HepG2 (cell line): ENCODE results near the gene PRM2. TPM values are rescaled to one million over a fixed set of nuclear protein-coding genes. Genes with fewer than 3 reads are reported as not detected.
A peak's percentile ranks its signal among the peaks of the same experiment; 100 is the strongest.

ENCODE experiments used
- FOXP1 ChIP-seq, 2 experiments: fragments of 450-650 bp in 1 of 2; IDR thresholded peaks; 2 replicates each; pipeline ENCODE4 v1.6.1; 2017 to 2018; ENCODE audit warnings: antibody characterized with exemption in 1 of 2
- GLI4 ChIP-seq: sonication (generic); formaldehyde crosslinking; IDR thresholded peaks from 2 replicates; pipeline ENCODE4 v1.5.1; 2020; ENCODE audit warnings: missing genetic modification reagents, mild to moderate bottlenecking, moderate library complexity, borderline replicate concordance
- ISL2 ChIP-seq: sonication (generic); formaldehyde crosslinking; IDR thresholded peaks from 2 replicates; pipeline ENCODE4 v1.5.0; 2020; ENCODE audit warnings: missing genetic modification reagents
- KDM1A ChIP-seq: IDR thresholded peaks from 2 replicates; pipeline ENCODE4 v1.6.1; 2016; ENCODE audit warnings: missing compliant biosample characterization
- NR2F1 ChIP-seq, 2 experiments: fragments of 450-650 bp in 1 of 2; formaldehyde crosslinking in 1 of 2; IDR thresholded peaks; 2 replicates each; pipeline versions ENCODE4 v1.5.0 to v1.6.1; 2016 to 2020; ENCODE audit warnings: mild to moderate bottlenecking in 1 of 2, missing compliant biosample characterization in 1 of 2, missing genetic modification reagents in 1 of 2, moderate library complexity in 1 of 2
- PAXIP1 ChIP-seq: sonication (generic); formaldehyde crosslinking; conservative IDR thresholded peaks from 2 replicates; pipeline ENCODE4 v1.4.0; 2020; ENCODE audit warnings: mild to moderate bottlenecking, missing genetic modification reagents, moderate library complexity
- SNAI1 ChIP-seq: sonication (generic); formaldehyde crosslinking; IDR thresholded peaks from 2 replicates; pipeline ENCODE4 v1.5.0; 2020; ENCODE audit warnings: mild to moderate bottlenecking, missing genetic modification reagents, borderline replicate concordance
- TGIF2 ChIP-seq: IDR thresholded peaks from 2 replicates; pipeline ENCODE4 v1.6.1; 2016; ENCODE audit warnings: control low read depth, missing compliant biosample characterization
- ZBTB1 ChIP-seq: sonication (generic); formaldehyde crosslinking; IDR thresholded peaks from 2 replicates; pipeline ENCODE4 v1.4.0; 2020; ENCODE audit warnings: missing genetic modification reagents, borderline replicate concordance
- ZFAT ChIP-seq: sonication (generic); formaldehyde crosslinking; conservative IDR thresholded peaks from 2 replicates; pipeline ENCODE4 v1.8.1; 2023; ENCODE audit warnings: missing genetic modification reagents, inconsistent platforms
- ZNF292 ChIP-seq: sonication (generic); formaldehyde crosslinking; IDR thresholded peaks from 2 replicates; pipeline ENCODE4 v1.8.1; 2022; ENCODE audit warnings: mild to moderate bottlenecking, low read depth, missing genetic modification reagents, borderline replicate concordance
- ZNF382 ChIP-seq: sonication (generic); formaldehyde crosslinking; IDR thresholded peaks from 2 replicates; pipeline ENCODE4 v1.5.0; 2020; ENCODE audit warnings: missing genetic modification reagents, mild to moderate bottlenecking, borderline replicate concordance
- ZNF713 ChIP-seq: sonication (generic); formaldehyde crosslinking; IDR thresholded peaks from 2 replicates; pipeline ENCODE4 v1.4.0; 2020; ENCODE audit warnings: mild to moderate bottlenecking, missing genetic modification reagents
- ZNF724P ChIP-seq: sonication (generic); formaldehyde crosslinking; IDR thresholded peaks from 2 replicates; pipeline ENCODE4 v1.8.0; 2022; ENCODE audit warnings: missing genetic modification reagents, borderline replicate concordance
- ZSCAN31 ChIP-seq: sonication (generic); formaldehyde crosslinking; IDR thresholded peaks from 2 replicates; pipeline ENCODE4 v1.5.0; 2020; ENCODE audit warnings: low read depth, mild to moderate bottlenecking, missing genetic modification reagents
- polyA plus RNA-seq, 8 experiments: library from polyadenylated mRNA; depleted of rRNA in 3 of 8; stranded (reverse) in 7 of 8; unstranded in 1 of 8; fragments of >200 nt; fragmentation: Illumina TruSeq in 4 of 8; extraction: Trizol in 4 of 8; gene quantifications; 2 replicates each; pipeline versions ENCODE4 v1.2.1 to v1.2.3, GENCODE V29; 2011 to 2016; ENCODE audit warnings: low read depth in 4 of 8, missing spikeins in 1 of 8, mixed read lengths in 1 of 8; ENCODE audit not compliant: insufficient read depth in 1 of 8
- total RNA-seq, 5 experiments: library from RNA; depleted of rRNA; stranded (reverse); fragments of >200 nt; fragmentation: Illumina TruSeq; extraction: Trizol; gene quantifications; 2 replicates each; pipeline ENCODE4 v1.2.3, GENCODE V29; 2016; ENCODE audit warnings: low read depth in 1 of 5
- TF ChIP-seq, protein P1 (sequence below): sonication (generic); formaldehyde crosslinking; IDR thresholded peaks from 2 replicates; pipeline ENCODE4 v1.5.1; 2020; ENCODE audit warnings: mild to moderate bottlenecking, missing genetic modification reagents, moderate library complexity
- TF ChIP-seq, protein P2 (sequence below): sonication (generic); formaldehyde crosslinking; conservative IDR thresholded peaks from 2 replicates; pipeline ENCODE4 v1.8.0; 2022; ENCODE audit warnings: mild to moderate bottlenecking, moderate library complexity, missing genetic modification reagents
- TF ChIP-seq, protein P3 (sequence below): sonication (generic); formaldehyde crosslinking; IDR thresholded peaks from 2 replicates; pipeline ENCODE4 v1.5.0; 2020; ENCODE audit warnings: missing genetic modification reagents

PRM2 gene
- total and polyA plus RNA-seq, 2 of the 13 experiments (the other 11 are each of a cell fraction or from before 2014, with no cell fraction given), result 0.54 TPM; not detected in 1

GRCh38 chr16:11298143-11298900 is 22.0 kb upstream of the PRM2 start (continued):
- TF ChIP-seq PAXIP1 (CRISPR knock-in tag) (no peak; the same call in 1 of the 2 replicates), ZBTB1 (CRISPR knock-in tag) (no peak), ISL2 (CRISPR knock-in tag) (no peak), ZNF382 (CRISPR knock-in tag) (no peak), ZNF292 (CRISPR knock-in tag) (no peak), NR2F1 (CRISPR knock-in tag; IDR thresholded peaks at IDR 0.05) (peak in 1 of 2 experiments; percentile 35; a peak in 1 of 4 replicates), ZFAT (no peak), FOXP1 (IDR thresholded peaks at IDR 0.05) (no peak), FOXP1 (CRISPR knock-in tag; IDR thresholded peaks at IDR 0.05) (peak; percentile 77), ZNF713 (CRISPR knock-in tag) (no peak), KDM1A (CRISPR knock-in tag) (0 out of 2 replicates have a peak, but pooled peaks have one; percentile 48), GLI4 (CRISPR knock-in tag) (peak; percentile 19; the same call in 1 of the 2 replicates), SNAI1 (CRISPR knock-in tag) (0 out of 2 replicates have a peak, but pooled peaks have one; percentile 60), TGIF2 (CRISPR knock-in tag) (no peak), ZSCAN31 (CRISPR knock-in tag) (peak; percentile 37; the same call in 1 of the 2 replicates), ZNF724P (CRISPR knock-in tag) (peak; percentile 38; the same call in 1 of the 2 replicates)
- TF ChIP-seq, protein P1, sequence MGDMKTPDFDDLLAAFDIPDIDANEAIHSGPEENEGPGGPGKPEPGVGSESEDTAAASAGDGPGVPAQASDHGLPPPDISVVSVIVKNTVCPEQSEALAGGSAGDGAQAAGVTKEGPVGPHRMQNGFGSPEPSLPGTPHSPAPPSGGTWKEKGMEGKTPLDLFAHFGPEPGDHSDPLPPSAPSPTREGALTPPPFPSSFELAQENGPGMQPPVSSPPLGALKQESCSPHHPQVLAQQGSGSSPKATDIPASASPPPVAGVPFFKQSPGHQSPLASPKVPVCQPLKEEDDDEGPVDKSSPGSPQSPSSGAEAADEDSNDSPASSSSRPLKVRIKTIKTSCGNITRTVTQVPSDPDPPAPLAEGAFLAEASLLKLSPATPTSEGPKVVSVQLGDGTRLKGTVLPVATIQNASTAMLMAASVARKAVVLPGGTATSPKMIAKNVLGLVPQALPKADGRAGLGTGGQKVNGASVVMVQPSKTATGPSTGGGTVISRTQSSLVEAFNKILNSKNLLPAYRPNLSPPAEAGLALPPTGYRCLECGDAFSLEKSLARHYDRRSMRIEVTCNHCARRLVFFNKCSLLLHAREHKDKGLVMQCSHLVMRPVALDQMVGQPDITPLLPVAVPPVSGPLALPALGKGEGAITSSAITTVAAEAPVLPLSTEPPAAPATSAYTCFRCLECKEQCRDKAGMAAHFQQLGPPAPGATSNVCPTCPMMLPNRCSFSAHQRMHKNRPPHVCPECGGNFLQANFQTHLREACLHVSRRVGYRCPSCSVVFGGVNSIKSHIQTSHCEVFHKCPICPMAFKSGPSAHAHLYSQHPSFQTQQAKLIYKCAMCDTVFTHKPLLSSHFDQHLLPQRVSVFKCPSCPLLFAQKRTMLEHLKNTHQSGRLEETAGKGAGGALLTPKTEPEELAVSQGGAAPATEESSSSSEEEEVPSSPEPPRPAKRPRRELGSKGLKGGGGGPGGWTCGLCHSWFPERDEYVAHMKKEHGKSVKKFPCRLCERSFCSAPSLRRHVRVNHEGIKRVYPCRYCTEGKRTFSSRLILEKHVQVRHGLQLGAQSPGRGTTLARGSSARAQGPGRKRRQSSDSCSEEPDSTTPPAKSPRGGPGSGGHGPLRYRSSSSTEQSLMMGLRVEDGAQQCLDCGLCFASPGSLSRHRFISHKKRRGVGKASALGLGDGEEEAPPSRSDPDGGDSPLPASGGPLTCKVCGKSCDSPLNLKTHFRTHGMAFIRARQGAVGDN (CRISPR knock-in tag), result no peak
- TF ChIP-seq, protein P2, sequence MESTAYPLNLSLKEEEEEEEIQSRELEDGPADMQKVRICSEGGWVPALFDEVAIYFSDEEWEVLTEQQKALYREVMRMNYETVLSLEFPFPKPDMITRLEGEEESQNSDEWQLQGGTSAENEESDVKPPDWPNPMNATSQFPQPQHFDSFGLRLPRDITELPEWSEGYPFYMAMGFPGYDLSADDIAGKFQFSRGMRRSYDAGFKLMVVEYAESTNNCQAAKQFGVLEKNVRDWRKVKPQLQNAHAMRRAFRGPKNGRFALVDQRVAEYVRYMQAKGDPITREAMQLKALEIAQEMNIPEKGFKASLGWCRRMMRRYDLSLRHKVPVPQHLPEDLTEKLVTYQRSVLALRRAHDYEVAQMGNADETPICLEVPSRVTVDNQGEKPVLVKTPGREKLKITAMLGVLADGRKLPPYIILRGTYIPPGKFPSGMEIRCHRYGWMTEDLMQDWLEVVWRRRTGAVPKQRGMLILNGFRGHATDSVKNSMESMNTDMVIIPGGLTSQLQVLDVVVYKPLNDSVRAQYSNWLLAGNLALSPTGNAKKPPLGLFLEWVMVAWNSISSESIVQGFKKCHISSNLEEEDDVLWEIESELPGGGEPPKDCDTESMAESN (CRISPR knock-in tag), result 0 out of 2 replicates have a peak, but pooled peaks have one; percentile 26
- TF ChIP-seq, protein P3, sequence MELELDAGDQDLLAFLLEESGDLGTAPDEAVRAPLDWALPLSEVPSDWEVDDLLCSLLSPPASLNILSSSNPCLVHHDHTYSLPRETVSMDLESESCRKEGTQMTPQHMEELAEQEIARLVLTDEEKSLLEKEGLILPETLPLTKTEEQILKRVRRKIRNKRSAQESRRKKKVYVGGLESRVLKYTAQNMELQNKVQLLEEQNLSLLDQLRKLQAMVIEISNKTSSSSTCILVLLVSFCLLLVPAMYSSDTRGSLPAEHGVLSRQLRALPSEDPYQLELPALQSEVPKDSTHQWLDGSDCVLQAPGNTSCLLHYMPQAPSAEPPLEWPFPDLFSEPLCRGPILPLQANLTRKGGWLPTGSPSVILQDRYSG, result no peak
